ENCODE measurements around the gene SLBP.

Gene SLBP

GRCh38 chr4:1669270-1669669 is 42.8 kb downstream of the SLBP start:
- DNase-seq (ENCODE audit: low read depth) = no peak
- H3K4me3 ChIP-seq (ENCODE audit: low read depth, low read length) = no peak overlapping the region
- TF ChIP-seq CTCF (IDR thresholded peaks at IDR 0.05; ENCODE audit: insufficient read depth, low read depth, low read length, missing control alignments) = no peak

- DNase-seq (ENCODE audit: low read depth) = no peak
- TF ChIP-seq CTCF (IDR thresholded peaks at IDR 0.05; ENCODE audit: insufficient read depth, low read depth, low read length, missing control alignments) = no peak
- H3K4me3 ChIP-seq (ENCODE audit: low read depth, low read length) = no peak overlapping the region
These were observed 43.7 kb downstream of the SLBP start for GRCh38 chr4:1668488-1668840.

- no peak for TF ChIP-seq CTCF (IDR thresholded peaks at IDR 0.05; ENCODE audit: insufficient read depth, low read depth, low read length, missing control alignments)
- H3K4me3 ChIP-seq (ENCODE audit: low read depth, low read length) = no peak overlapping the region
- no peak for DNase-seq (ENCODE audit: low read depth)
These were observed 44.8 kb downstream of the SLBP start for GRCh38 chr4:1667273-1667672.

GRCh38 chr4:1666391-1666790 is 45.7 kb downstream of the SLBP start:
- no peak for DNase-seq (ENCODE audit: low read depth)
- H3K4me3 ChIP-seq (ENCODE audit: low read depth, low read length) = no peak overlapping the region
- TF ChIP-seq CTCF (IDR thresholded peaks at IDR 0.05; ENCODE audit: insufficient read depth, low read depth, low read length, missing control alignments) = no peak

GRCh38 chr4:1664141-1664540 is 48.0 kb downstream of the SLBP start:
- no peak for TF ChIP-seq CTCF (IDR thresholded peaks at IDR 0.05; ENCODE audit: insufficient read depth, low read depth, low read length, missing control alignments)
- no peak for DNase-seq (ENCODE audit: low read depth)
- no peak overlapping the region for H3K4me3 ChIP-seq (ENCODE audit: low read depth, low read length)

- no peak for TF ChIP-seq CTCF (IDR thresholded peaks at IDR 0.05; ENCODE audit: insufficient read depth, low read depth, low read length, missing control alignments)
- no peak for DNase-seq (ENCODE audit: low read depth)
These were observed 48.6 kb downstream of the SLBP start for GRCh38 chr4:1663549-1663948.

GRCh38 chr4:1661695-1662094 is 50.4 kb downstream of the SLBP start:
- no peak for TF ChIP-seq CTCF (IDR thresholded peaks at IDR 0.05; ENCODE audit: insufficient read depth, low read depth, low read length, missing control alignments)
- DNase-seq (ENCODE audit: low read depth) = no peak
- H3K4me3 ChIP-seq (ENCODE audit: low read depth, low read length) = no peak overlapping the region

More at GRCh38 chr4:1663549-1663948, 48.6 kb downstream of the SLBP start:
- no peak overlapping the region for H3K4me3 ChIP-seq (ENCODE audit: low read depth, low read length)

Measured in GM12865 (cell line).